K562 (cell line): ENCODE measurements around the gene CSNK1G1. TPM values are rescaled to one million over a fixed set of nuclear protein-coding genes. Genes with fewer than 3 reads are reported as not detected.

Experiments
- ATAC-seq: fragments of 200-7000 bp; cut with Tn5 transposase; 3 replicates; pipeline ENCODE4 v1.9.1; 2020; ENCODE audit warnings: moderate library complexity
- BruUV-seq: library from RNA; stranded (reverse); fragments of 400-500 nt; replicated peaks from 2 replicates; lab custom pipeline; 2021; lab: Mats Ljungman, UMichigan
- CTCF ChIA-PET: fragments of 300-600 bp; formaldehyde crosslinking; extraction: SDS; loops from one replicate; lab custom pipeline; 2021; ENCODE audit warnings: low intra/inter-chr PET ratio; lab: Yijun Ruan, JAX
- POLR2A ChIA-PET: fragments of 300-600, 350-650 bp; sonication (Branson Sonifier 250); formaldehyde crosslinking; extraction: SDS; loops from one replicate; lab custom pipeline; 2021; ENCODE audit warnings: antibody characterized with exemption, inconsistent platforms; lab: Yijun Ruan, JAX
- DNase-seq, 4 experiments: peaks; one replicate each; pipeline versions ENCODE4 v3.0.0 to v3.0.0-alpha.2; 2011 to 2018; ENCODE audit warnings: low spot score in 3 of 4, mixed read lengths in 3 of 4; ENCODE audit errors: extremely low read depth in 1 of 4
- FAIRE-seq: peaks from 2 replicates; lab custom pipeline; 2011; peaks lifted over from hg19 to GRCh38; lab: Jason Lieb, UNC
- H2AFZ ChIP-seq: 2 replicates; pipeline ENCODE4 v1.6.0; 2011; ENCODE audit warnings: low read depth, low read length, control low read depth, inconsistent platforms
- H3K27ac ChIP-seq: fragments of 200-600 bp; 3 replicates; pipeline ENCODE4 v1.8.0; 2011; ENCODE audit warnings: low read depth, mild to moderate bottlenecking, control low read depth, inconsistent platforms, low read length, moderate library complexity, mixed read lengths; ENCODE audit errors: extremely low read depth
- H3K27me3 ChIP-seq, 2 experiments: fragments of 300-600 bp in 1 of 2; 2 replicates in 1 of 2; 3 replicates in 1 of 2; pipeline versions ENCODE4 v1.6.0 to v1.8.0; 2011; ENCODE audit warnings: inconsistent platforms in 2 of 2, low read length in 2 of 2, mild to moderate bottlenecking in 1 of 2, mixed read lengths in 1 of 2, moderate library complexity in 1 of 2; ENCODE audit not compliant: control insufficient read depth in 2 of 2, insufficient read depth in 2 of 2
- H3K36me3 ChIP-seq: fragments of 300-600 bp; 3 replicates; pipeline ENCODE4 v1.8.0; 2011; ENCODE audit warnings: mild to moderate bottlenecking, low read length, inconsistent platforms; ENCODE audit not compliant: control insufficient read depth, insufficient read depth
- H3K4me1 ChIP-seq, 2 experiments: fragments of 200-600 bp in 1 of 2; replicated peaks in 1 of 2; 2 replicates in 1 of 2; 3 replicates in 1 of 2; pipeline versions ENCODE4 v1.5.1 to v1.8.0; 2011; ENCODE audit warnings: inconsistent platforms in 2 of 2, low read length in 2 of 2, mild to moderate bottlenecking in 1 of 2, mixed read lengths in 1 of 2, moderate library complexity in 1 of 2; ENCODE audit not compliant: control insufficient read depth in 2 of 2, insufficient read depth in 2 of 2
- H3K4me2 ChIP-seq: 2 replicates; pipeline ENCODE4 v1.6.1; 2011; ENCODE audit warnings: low read length, control low read depth, inconsistent platforms, mixed read lengths; ENCODE audit not compliant: insufficient read depth
- H3K4me3 ChIP-seq: fragments of 200-600 bp; sonication (generic), shearing (Covaris generic); 2 replicates; pipeline ENCODE4 v1.5.1; 2016; ENCODE audit warnings: control low read depth, inconsistent platforms
- H3K79me2 ChIP-seq: fragments of 200-600 bp; 3 replicates; pipeline ENCODE4 v1.8.0; 2011; ENCODE audit warnings: low read length, inconsistent platforms; ENCODE audit not compliant: control insufficient read depth, insufficient read depth
- H3K9ac ChIP-seq, 2 experiments: 2 replicates each; pipeline versions ENCODE4 v1.6.0 to v1.6.1; 2011; ENCODE audit warnings: low read depth in 2 of 2, low read length in 2 of 2, control low read depth in 1 of 2, inconsistent platforms in 1 of 2, mild to moderate bottlenecking in 1 of 2, mixed read lengths in 1 of 2; ENCODE audit not compliant: insufficient read depth in 1 of 2
- H3K9me1 ChIP-seq: one replicate; pipeline ENCODE4 v1.6.0; 2011; ENCODE audit warnings: inconsistent platforms, mild to moderate bottlenecking, low read length, moderate library complexity; ENCODE audit not compliant: control insufficient read depth, insufficient read depth
- H3K9me3 ChIP-seq: replicated peaks from 2 replicates; pipeline ENCODE4 v1.5.1; 2011; ENCODE audit warnings: low read depth, low read length, inconsistent platforms; ENCODE audit not compliant: control insufficient read depth, insufficient read depth
- H4K20me1 ChIP-seq: replicated peaks from 2 replicates; pipeline ENCODE4 v1.6.1; 2011; ENCODE audit warnings: low read length, inconsistent platforms, mixed read lengths; ENCODE audit not compliant: control insufficient read depth, insufficient read depth
- CC2D1A ChIP-seq: fragments of 450-650 bp; IDR thresholded peaks from 2 replicates; pipeline ENCODE4 v1.6.1; 2017; ENCODE audit warnings: mild to moderate bottlenecking
- CEBPZ ChIP-seq: fragments of 150-350 bp; IDR thresholded peaks from 2 replicates; pipeline ENCODE4 v1.6.1; 2014; ENCODE audit warnings: low read depth, mild to moderate bottlenecking, low read length, borderline replicate concordance
- CHD2 ChIP-seq: IDR thresholded peaks from 2 replicates; pipeline ENCODE4 v1.6.1; 2011; ENCODE audit warnings: low read depth, low read length
- DPF2 ChIP-seq: fragments of 450-650 bp; IDR thresholded peaks from 2 replicates; pipeline ENCODE4 v1.6.1; 2016
- HES1 ChIP-seq: fragments of 450-650 bp; IDR thresholded peaks from 2 replicates; pipeline ENCODE4 v1.6.1; 2016; ENCODE audit warnings: low read depth, mild to moderate bottlenecking, moderate library complexity
- HOMEZ ChIP-seq: fragments of 250-450 bp; sonication (Bioruptor Pico); IDR thresholded peaks from 2 replicates; pipeline ENCODE4 v1.4.0; 2020; ENCODE audit warnings: mild to moderate bottlenecking, moderate library complexity
- MNT ChIP-seq, 2 experiments: fragments of 450-650 bp; conservative IDR thresholded peaks; 2 replicates each; pipeline ENCODE4 v1.6.1; 2017; ENCODE audit warnings: mild to moderate bottlenecking in 2 of 2, moderate library complexity in 2 of 2
- NBN ChIP-seq: fragments of 450-650 bp; IDR thresholded peaks from 2 replicates; pipeline ENCODE4 v1.6.1; 2016; ENCODE audit warnings: low read depth, mild to moderate bottlenecking
- NELFE ChIP-seq: IDR thresholded peaks from 2 replicates; pipeline ENCODE4 v1.6.1; 2011; ENCODE audit warnings: mild to moderate bottlenecking; ENCODE audit not compliant: insufficient read depth, insufficient read length
- POLR2A ChIP-seq: fragments of 450-650 bp; conservative IDR thresholded peaks from 2 replicates; pipeline ENCODE4 v1.6.1; 2016
- POLR2G ChIP-seq: fragments of 200-400 bp; formaldehyde crosslinking; IDR thresholded peaks from 2 replicates; pipeline ENCODE4 v1.6.1; 2017; ENCODE audit warnings: low read depth, mild to moderate bottlenecking, antibody characterized with exemption, low read length, moderate library complexity
- SMARCA4 ChIP-seq: fragments of 450-650 bp; IDR thresholded peaks from 2 replicates; pipeline ENCODE4 v1.6.1; 2016
- ZC3H11A ChIP-seq: IDR thresholded peaks from 2 replicates; pipeline ENCODE4 v1.6.1; 2012; ENCODE audit warnings: low read depth, low read length, improper control_type of control experiment
- ZNF277 ChIP-seq: fragments of 250-450 bp; sonication (Bioruptor Pico); IDR thresholded peaks from 2 replicates; pipeline ENCODE4 v1.8.0; 2022; ENCODE audit warnings: inconsistent platforms, mild to moderate bottlenecking, moderate library complexity, borderline replicate concordance
- WGBS: fragments of 100-300 bp; shearing (Covaris generic); methylation state at CpG from one replicate; pipeline ENCODE4 v1.1.6; 2016; ENCODE audit warnings: low coverage, mixed read lengths; ENCODE audit not compliant: insufficient coverage; ENCODE audit errors: missing lambda C conversion rate; 5-methylcytosine and 5-hydroxymethylcytosine counted together
- in situ Hi-C: fragments of 300-500 bp; cut with MboI; formaldehyde crosslinking; loops from 4 replicates; pipeline ENCODE4 v1.15.0; 2018; ENCODE audit warnings: inconsistent platforms, mixed read lengths
- intact Hi-C: fragments of 100-400 bp; cut with micrococcal nuclease; formaldehyde crosslinking; loops from 2 replicates; pipeline ENCODE4 v1.14.2; 2022
- polyA plus RNA-seq, 8 experiments: library from polyadenylated mRNA; depleted of rRNA in 4 of 8; stranded (reverse) in 5 of 8; unstranded in 3 of 8; fragments of >200 nt; fragmentation: Nextera tagmentation in 2 of 8; fragmentation: Illumina TruSeq in 1 of 8; extraction: Ambion mirVana in 2 of 8; extraction: Trizol in 1 of 8; gene quantifications; 2 replicates each; pipeline versions ENCODE4 v1.2.1 to v1.2.3, GENCODE V29; 2011 to 2014; ENCODE audit warnings: inconsistent platforms in 1 of 8, missing spikeins in 1 of 8
- total RNA-seq, 7 experiments: library from RNA; depleted of rRNA in 6 of 7; stranded (reverse); fragments of >200 nt in 6 of 7; fragmentation: Illumina TruSeq in 2 of 7; extraction: Trizol in 2 of 7; gene quantifications; 2 replicates each; pipeline versions ENCODE4 v1.2.1 to v1.2.3, GENCODE V29; 2011 to 2021; ENCODE audit warnings: low replicate concordance in 1 of 7

Gene CSNK1G1
- total and polyA plus RNA-seq, 9 of the 15 experiments (the other 6 are each of a cell fraction or from before 2014, with no cell fraction given): 4.5 to 18.5 (median 9.5) TPM

- TF ChIP-seq MNT (conservative IDR thresholded peaks at IDR 0.05) (no peak), CC2D1A (no peak), HOMEZ (CRISPR knock-in tag) (no peak), CHD2 (no peak), ZNF277 (CRISPR knock-in tag) (no peak), NBN (no peak)
Measured at GRCh38 chr15:64122936-64123351, 233.0 kb downstream of the CSNK1G1 start (continued).

- intact Hi-C loops (no loop called here), in situ Hi-C loops (no loop called here)
- no TSS peak for BruUV-seq
- no peaks in the 10 kb centered on the region for H3K27me3 ChIP-seq
- H3K79me2 ChIP-seq: no peaks in the 10 kb centered on the region
- H3K27ac ChIP-seq: no peak overlapping the region
- H3K4me1 ChIP-seq: no peaks in the 10 kb centered on the region
- WGBS: 89% methylated on average over 1 of the region's 1 CpG
- H3K4me3 ChIP-seq: no peak overlapping the region
- no peak for FAIRE-seq
- DNase-seq: no peak
- no peaks in the 10 kb centered on the region for H4K20me1 ChIP-seq
- H2AFZ ChIP-seq: no peak overlapping the region
- no peak overlapping the region for H3K4me2 ChIP-seq
- no peaks in the 10 kb centered on the region for H3K9me1 ChIP-seq
- peaks cover 80% of the 10 kb centered on the region for H3K36me3 ChIP-seq
- ATAC-seq: no peak
- ChIA-PET CTCF (no interaction called here), POLR2A (interaction anchor here (0.9 to 2.2 kb wide), 5 partner anchors 9 to 40 kb away, joined by 3 to 11 read pairs (median 4); partner anchors contain the start of gene PPIB)
- no peaks in the 10 kb centered on the region for H3K9me3 ChIP-seq
- no peak overlapping the region for H3K9ac ChIP-seq
- TF ChIP-seq CEBPZ (no peak), DPF2 (no peak), POLR2A (no peak), ZC3H11A (no peak), NELFE (no peak), HES1 (no peak), SMARCA4 (no peak), POLR2G (no peak)
Measured at GRCh38 chr15:64122444-64122843, 233.5 kb downstream of the CSNK1G1 start.
